CD4-positive, alpha-beta T cell (primary cell): ENCODE data around the gene LDLRAP1. TPM values are rescaled to one million over a fixed set of nuclear protein-coding genes. Genes with fewer than 3 reads are reported as not detected.

Source experiments
- ATAC-seq: fragments of 200-7000 bp; cut with Tn5 transposase; one replicate; pipeline ENCODE4 v1.10.0; 2022; ENCODE audit warnings: mild to moderate bottlenecking; ENCODE audit not compliant: poor library complexity
- CTCF ChIA-PET: fragments of 350-600 bp; sonication (Branson Sonifier 250); formaldehyde crosslinking; loops from one replicate; lab custom pipeline; 2021; ENCODE audit warnings: antibody characterized with exemption, inconsistent platforms; lab: Charles Lee
- POLR2A ChIA-PET: fragments of 350-600 bp; sonication (Branson Sonifier 250); formaldehyde crosslinking; loops from one replicate; lab custom pipeline; 2021; ENCODE audit warnings: antibody characterized with exemption, inconsistent platforms; lab: Charles Lee
- DNase-seq, 14 experiments: peaks; one replicate each; pipeline ENCODE4 v3.0.0-alpha.2; 2013 to 2020; ENCODE audit warnings: mixed read lengths in 2 of 14
- H3K27ac ChIP-seq, 2 donors: one replicate each; pipeline versions ENCODE4 v1.5.1 to v1.7.0; 2013; ENCODE audit warnings: low read length in 2 of 2, low read depth in 1 of 2, mild to moderate bottlenecking in 1 of 2
- H3K27me3 ChIP-seq, 2 experiments: 1 replicate in 1 of 2; 2 replicates in 1 of 2; pipeline versions ENCODE4 v1.6.1 to v1.7.0; 2013; ENCODE audit warnings: low read length in 2 of 2, control low read depth in 1 of 2, mild to moderate bottlenecking in 1 of 2, moderate library complexity in 1 of 2; ENCODE audit not compliant: insufficient read depth in 2 of 2, control insufficient read depth in 1 of 2
- H3K36me3 ChIP-seq: one replicate; pipeline ENCODE4 v1.6.1; 2013; ENCODE audit warnings: low read length, control low read depth; ENCODE audit not compliant: insufficient read depth
- H3K4me1 ChIP-seq: one replicate; pipeline ENCODE4 v1.6.1; 2013; ENCODE audit warnings: low read length, control low read depth; ENCODE audit not compliant: insufficient read depth
- H3K4me3 ChIP-seq: one replicate; pipeline ENCODE4 v1.5.1; 2013; ENCODE audit warnings: mild to moderate bottlenecking, low read length, moderate library complexity
- H3K9me3 ChIP-seq, 2 experiments: 1 replicate in 1 of 2; 2 replicates in 1 of 2; pipeline versions ENCODE4 v1.6.1 to v1.7.0; 2013; ENCODE audit warnings: low read length in 2 of 2, mild to moderate bottlenecking in 2 of 2, control low read depth in 1 of 2, moderate library complexity in 1 of 2; ENCODE audit not compliant: control insufficient read depth in 1 of 2, insufficient read depth in 1 of 2
- H3K27ac Mint-ChIP-seq: one replicate; pipeline ENCODE4 v1.8.0; 2020; ENCODE audit warnings: mixed read lengths
- H3K27me3 Mint-ChIP-seq: one replicate; pipeline ENCODE4 v1.8.0; 2021; ENCODE audit warnings: mixed read lengths
- H3K36me3 Mint-ChIP-seq: one replicate; pipeline ENCODE4 v1.8.0; 2021; ENCODE audit warnings: low read depth, mixed read lengths
- H3K4me1 Mint-ChIP-seq: one replicate; pipeline ENCODE4 v1.8.0; 2021; ENCODE audit warnings: low read depth, mixed read lengths
- H3K4me3 Mint-ChIP-seq: one replicate; pipeline ENCODE4 v1.8.0; 2020; ENCODE audit warnings: mild to moderate bottlenecking, mixed read lengths
- H3K9me3 Mint-ChIP-seq: one replicate; pipeline ENCODE4 v1.8.0; 2020; ENCODE audit warnings: mixed read lengths
- intact Hi-C, 2 experiments: fragments of 100-400 bp; cut with DNase I in 1 of 2; cut with micrococcal nuclease in 1 of 2; formaldehyde crosslinking; loops; one replicate each; pipeline versions ENCODE4 v1.15.1 to v1.9.0; 2023 to 2025; cut with DNase I, micrococcal nuclease
- total RNA-seq, 174 experiments: library from RNA in 2 of 174; stranded (reverse) in 2 of 174; gene quantifications; one replicate each; pipeline ENCODE4 v1.2.3 and lab custom pipeline; 2021 to 2026
- TF ChIP-seq, protein P1 (sequence below): fragments of 200-600 bp; IDR thresholded peaks from one replicate; pipeline ENCODE4 v1.8.0; 2022; ENCODE audit warnings: antibody characterized with exemption, mild to moderate bottlenecking

Gene LDLRAP1
- total RNA-seq, 2 experiments from 2014 or later = 70.5 to 73.5 TPM

DNA sequence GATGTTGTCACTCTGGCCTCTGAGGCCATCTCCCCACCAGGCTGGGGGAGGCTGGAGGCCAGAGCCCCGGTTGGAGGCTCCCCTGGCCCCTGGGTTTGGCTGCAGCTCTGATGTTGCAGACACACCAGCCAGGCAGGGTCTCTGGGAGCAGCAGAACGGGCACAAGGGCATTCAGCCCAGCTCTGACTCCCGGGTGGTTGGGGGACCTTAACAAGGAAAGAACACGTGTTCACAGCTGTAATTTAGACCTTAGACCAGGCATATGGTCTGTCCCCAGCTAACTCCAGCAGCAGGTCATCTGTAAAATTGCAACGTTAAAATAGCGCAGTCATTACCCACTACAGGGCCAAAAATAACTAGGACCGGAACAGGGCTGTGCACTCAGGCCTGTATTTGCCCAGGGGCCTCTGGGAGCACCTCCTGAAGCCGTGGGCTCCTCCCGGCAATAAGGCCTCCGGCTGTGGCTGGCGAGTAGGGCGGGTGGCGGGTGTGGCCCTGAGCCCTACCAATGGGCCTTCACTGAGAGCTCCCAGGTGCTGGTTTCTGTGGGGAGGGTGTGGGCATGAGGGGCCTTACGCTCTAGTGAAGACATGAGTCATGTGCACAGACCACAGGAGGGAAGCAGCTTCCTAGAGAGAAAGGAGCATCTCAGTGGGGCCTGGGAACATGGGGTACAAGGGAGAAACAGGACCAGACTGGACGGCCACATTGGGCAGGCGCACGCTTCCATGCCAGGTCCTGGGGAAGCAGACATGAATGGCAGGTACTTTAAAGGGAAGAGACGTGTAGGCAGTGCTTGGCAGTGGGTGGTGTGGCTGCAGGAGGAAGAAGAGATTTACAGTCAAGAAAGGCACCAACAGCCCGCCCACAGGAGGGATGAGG is 6.1 kb downstream of the LDLRAP1 start:
- peaks cover 100% of the 10 kb centered on the region for H3K4me1 ChIP-seq
- ChIA-PET CTCF (interaction anchor here (1.3 to 2.1 kb wide), 5 partner anchors 14 to 143 kb away, joined by 3 to 5 read pairs (median 4); no protein-coding TSS in a partner anchor), POLR2A (interaction anchor here (0.5 to 11.0 kb wide), 14 partner anchors 8 to 448 kb away, joined by 3 to 193 read pairs (median 3); partner anchors contain the start of genes PAFAH2 and RSRP1)
- H3K36me3 ChIP-seq = peaks cover 12% of the 10 kb centered on the region
- Mint-ChIP-seq H3K9me3 (no peaks in the 10 kb centered on the region), H3K27ac (peak overlapping the region; percentile 87), H3K36me3 (peaks cover 24% of the 10 kb centered on the region), H3K4me3 (peak overlapping the region; percentile 76), H3K4me1 (peaks cover 95% of the 10 kb centered on the region), H3K27me3 (no peaks in the 10 kb centered on the region)
- intact Hi-C loops = loop anchor here in 1 of 2 experiments (1.0 kb wide), 1 partner anchor 12 kb away; no protein-coding TSS in a partner anchor
- DNase-seq = peak; percentile 51 to 87 (median 74)
- H3K27ac ChIP-seq = peak overlapping the region; percentile 59 to 70
- no peaks in the 10 kb centered on the region for H3K9me3 ChIP-seq
- peak; percentile 95 for ATAC-seq
- TF ChIP-seq, protein P1, sequence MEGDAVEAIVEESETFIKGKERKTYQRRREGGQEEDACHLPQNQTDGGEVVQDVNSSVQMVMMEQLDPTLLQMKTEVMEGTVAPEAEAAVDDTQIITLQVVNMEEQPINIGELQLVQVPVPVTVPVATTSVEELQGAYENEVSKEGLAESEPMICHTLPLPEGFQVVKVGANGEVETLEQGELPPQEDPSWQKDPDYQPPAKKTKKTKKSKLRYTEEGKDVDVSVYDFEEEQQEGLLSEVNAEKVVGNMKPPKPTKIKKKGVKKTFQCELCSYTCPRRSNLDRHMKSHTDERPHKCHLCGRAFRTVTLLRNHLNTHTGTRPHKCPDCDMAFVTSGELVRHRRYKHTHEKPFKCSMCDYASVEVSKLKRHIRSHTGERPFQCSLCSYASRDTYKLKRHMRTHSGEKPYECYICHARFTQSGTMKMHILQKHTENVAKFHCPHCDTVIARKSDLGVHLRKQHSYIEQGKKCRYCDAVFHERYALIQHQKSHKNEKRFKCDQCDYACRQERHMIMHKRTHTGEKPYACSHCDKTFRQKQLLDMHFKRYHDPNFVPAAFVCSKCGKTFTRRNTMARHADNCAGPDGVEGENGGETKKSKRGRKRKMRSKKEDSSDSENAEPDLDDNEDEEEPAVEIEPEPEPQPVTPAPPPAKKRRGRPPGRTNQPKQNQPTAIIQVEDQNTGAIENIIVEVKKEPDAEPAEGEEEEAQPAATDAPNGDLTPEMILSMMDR = no peak
- H3K4me3 ChIP-seq = peak overlapping the region; percentile 35
- no peaks in the 10 kb centered on the region for H3K27me3 ChIP-seq

DNA sequence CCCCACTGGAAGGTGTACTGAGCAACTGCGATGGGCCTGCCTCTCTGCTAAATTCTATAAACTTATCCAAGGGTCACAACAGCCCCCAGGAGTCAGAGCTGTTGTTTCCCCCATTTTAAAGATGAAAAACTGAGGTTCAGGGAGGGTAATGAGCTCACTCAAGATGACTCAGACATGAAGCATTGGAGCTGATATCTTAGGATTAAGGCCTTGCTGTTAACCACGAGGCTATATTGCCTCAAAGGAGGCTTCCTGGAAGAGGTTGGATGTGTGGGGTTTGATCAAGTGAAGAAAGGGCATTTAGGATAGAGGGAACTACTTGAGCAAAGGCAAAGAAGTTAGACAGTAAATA is 6.7 kb downstream of the LDLRAP1 start:
- peaks cover 26% of the 10 kb centered on the region for H3K36me3 Mint-ChIP-seq
- DNase-seq = no peak
- Histone ChIP-seq H3K36me3 (peaks cover 18% of the 10 kb centered on the region), H3K4me3 (peak overlapping the region; percentile 35), H3K27ac (peak overlapping the region; percentile 59 to 70), H3K4me1 (peaks cover 100% of the 10 kb centered on the region), H3K27me3 (no peaks in the 10 kb centered on the region), H3K9me3 (no peaks in the 10 kb centered on the region)
- H3K27me3 Mint-ChIP-seq = no peaks in the 10 kb centered on the region
- H3K9me3 Mint-ChIP-seq = no peaks in the 10 kb centered on the region
- POLR2A ChIA-PET = interaction anchor here (0.6 to 11.0 kb wide), 14 partner anchors 10 to 448 kb away, joined by 3 to 193 read pairs (median 3); partner anchors contain the start of genes MTFR1L, PAFAH2 and RSRP1
- peak overlapping the region; percentile 76 for H3K4me3 Mint-ChIP-seq
- CTCF ChIA-PET = interaction anchor here (1.3 to 1.6 kb wide), 4 partner anchors 13 to 69 kb away, joined by 3 to 5 read pairs (median 4); no protein-coding TSS in a partner anchor
- H3K4me1 Mint-ChIP-seq = peaks cover 95% of the 10 kb centered on the region
- TF ChIP-seq, protein P1 = no peak
- peak overlapping the region; percentile 87 for H3K27ac Mint-ChIP-seq
- peak; percentile 31 for ATAC-seq
- intact Hi-C loops = no loop called here

DNA sequence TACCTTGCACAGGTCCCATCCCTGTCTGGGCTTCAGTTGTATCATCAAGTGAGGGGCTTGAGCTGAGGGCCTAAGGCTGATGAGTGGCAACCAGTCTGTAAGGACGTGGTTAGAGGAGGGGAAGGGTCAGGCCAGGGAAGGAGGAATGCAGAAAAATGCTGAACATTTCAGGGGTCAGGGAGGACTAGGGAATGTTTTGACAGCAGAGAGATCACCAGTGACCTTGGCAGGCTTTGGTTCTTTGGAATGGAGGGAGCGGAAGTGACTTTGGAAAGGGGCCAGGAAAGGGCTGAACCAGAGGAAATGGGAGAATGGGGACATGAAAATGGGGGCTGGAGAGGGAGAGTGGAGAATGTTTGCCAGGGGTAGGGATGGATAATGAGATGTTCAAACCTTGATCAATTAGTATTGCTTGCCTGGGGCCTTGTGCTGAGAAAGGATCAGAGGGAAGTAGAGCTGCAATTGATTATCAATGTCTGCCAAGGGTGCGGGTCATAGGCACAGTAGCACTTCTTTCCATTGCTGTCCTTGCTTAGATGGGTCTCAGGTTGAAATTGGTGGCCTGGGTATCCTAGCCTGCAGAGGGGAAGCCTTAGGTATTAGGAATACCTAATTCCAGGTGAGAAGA is 7.4 kb downstream of the LDLRAP1 start:
- Histone ChIP-seq H3K9me3 (no peaks in the 10 kb centered on the region), H3K4me3 (no peak overlapping the region), H3K36me3 (peaks cover 23% of the 10 kb centered on the region), H3K4me1 (peaks cover 100% of the 10 kb centered on the region), H3K27ac (peak overlapping the region; percentile 59 to 70), H3K27me3 (no peaks in the 10 kb centered on the region)
- ATAC-seq (no peak), DNase-seq (no peak)
- Mint-ChIP-seq H3K4me3 (peak overlapping the region; percentile 76), H3K36me3 (peaks cover 32% of the 10 kb centered on the region), H3K9me3 (no peaks in the 10 kb centered on the region), H3K4me1 (peaks cover 95% of the 10 kb centered on the region), H3K27me3 (no peaks in the 10 kb centered on the region), H3K27ac (peak overlapping the region; percentile 87)
- ChIA-PET POLR2A (interaction anchor here (0.6 to 11.0 kb wide), 7 partner anchors 13 to 269 kb away, joined by 3 to 193 read pairs (median 3); partner anchors contain the start of gene MTFR1L), CTCF (interaction anchor here (1.6 kb wide), 2 partner anchors 13 to 15 kb away, joined by 3 to 5 read pairs; no protein-coding TSS in a partner anchor)
- TF ChIP-seq, protein P1 = no peak
- intact Hi-C loops = no loop called here
